ENCODE measurements around the gene GPC5.

Gene GPC5

DNA sequence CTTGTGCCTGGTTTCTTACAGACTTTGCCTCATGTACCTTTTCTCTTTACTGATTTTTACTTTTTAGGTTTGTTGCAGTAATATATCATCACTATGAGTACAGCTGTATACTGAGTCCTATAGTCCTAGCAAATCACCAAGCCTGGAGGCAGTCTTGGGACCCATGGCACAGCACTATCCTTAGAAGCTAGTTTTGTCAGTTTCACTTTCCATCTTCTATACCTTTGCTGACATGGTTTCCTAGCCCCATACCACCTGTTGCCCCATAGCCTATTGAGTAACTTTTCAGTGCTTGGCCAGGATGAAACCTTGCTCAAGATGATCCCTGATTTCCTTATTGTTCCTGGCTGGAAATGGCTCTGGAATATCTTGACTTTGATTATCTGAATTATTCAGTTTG is 826.4 kb downstream of the GPC5 start:
- intact Hi-C loops (cut with DNase I; ENCODE audit: low total_unique reads), result no loop called here
- no peaks in the 10 kb centered on the region for H3K4me1 ChIP-seq
- no peak overlapping the region for H3K27ac ChIP-seq

DNA sequence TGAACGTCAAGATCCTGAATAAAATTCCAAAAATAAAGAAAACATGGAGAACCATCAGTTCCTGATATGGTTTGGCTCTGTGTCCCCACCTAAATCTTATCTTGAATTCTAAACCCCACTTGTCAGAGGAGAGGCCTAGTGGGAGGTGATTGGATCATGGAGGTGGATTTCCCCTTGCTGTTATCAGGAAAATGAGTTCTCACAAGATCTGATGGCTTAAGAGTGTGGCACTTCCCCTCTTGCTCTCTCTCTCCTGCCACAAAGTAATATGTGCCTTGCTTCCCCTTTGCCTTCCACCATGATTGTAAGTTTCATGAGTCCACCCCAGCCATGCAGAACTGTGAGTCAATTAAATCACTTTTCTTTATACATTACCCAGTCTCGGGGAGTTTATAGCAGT is 827.4 kb downstream of the GPC5 start:
- no peaks in the 10 kb centered on the region for H3K27me3 ChIP-seq
- no peak for TF ChIP-seq CTCF (IDR thresholded peaks at IDR 0.05)
- H3K4me1 ChIP-seq, result no peaks in the 10 kb centered on the region
- no peak overlapping the region for H3K4me3 ChIP-seq
- intact Hi-C loops (cut with DNase I; ENCODE audit: low total_unique reads), result no loop called here
- H3K27ac ChIP-seq, result no peak overlapping the region
- DNase-seq, result no peak
- no peaks in the 10 kb centered on the region for H3K9me3 ChIP-seq
- H3K36me3 ChIP-seq, result no peaks in the 10 kb centered on the region

More for the DNA sequence above, 826.4 kb downstream of the GPC5 start:
- H3K36me3 ChIP-seq, result no peaks in the 10 kb centered on the region
- no peak for DNase-seq
- TF ChIP-seq CTCF (IDR thresholded peaks at IDR 0.05), result no peak
- no peak overlapping the region for H3K4me3 ChIP-seq
- no peaks in the 10 kb centered on the region for H3K27me3 ChIP-seq
- H3K9me3 ChIP-seq, result no peaks in the 10 kb centered on the region

DNA sequence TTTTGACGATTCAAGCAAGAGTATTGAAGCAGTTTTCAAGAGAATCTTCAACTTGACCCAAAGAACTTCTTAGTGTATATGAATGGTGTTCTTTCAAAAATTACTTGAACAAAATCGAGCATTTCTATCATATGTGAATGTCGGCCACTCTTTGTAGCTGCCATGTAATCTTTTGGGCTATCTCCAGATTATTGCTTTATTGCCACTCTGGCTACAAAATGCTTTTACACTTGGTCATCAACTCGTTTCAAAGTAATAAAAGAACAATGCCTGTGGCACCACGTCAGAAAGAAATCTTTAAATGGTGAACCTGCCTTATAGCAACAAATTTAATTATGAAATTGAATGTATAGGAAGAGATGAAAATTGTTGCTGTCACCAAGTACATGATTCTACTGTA is 834.5 kb downstream of the GPC5 start:
- Histone ChIP-seq H3K4me3 (no peak overlapping the region), H3K36me3 (no peaks in the 10 kb centered on the region), H3K27ac (no peak overlapping the region), H3K27me3 (no peaks in the 10 kb centered on the region), H3K9me3 (no peaks in the 10 kb centered on the region), H3K4me1 (no peaks in the 10 kb centered on the region)
- intact Hi-C loops (cut with DNase I; ENCODE audit: low total_unique reads), result no loop called here
- no peak for DNase-seq
- TF ChIP-seq CTCF (IDR thresholded peaks at IDR 0.05), result no peak

DNA sequence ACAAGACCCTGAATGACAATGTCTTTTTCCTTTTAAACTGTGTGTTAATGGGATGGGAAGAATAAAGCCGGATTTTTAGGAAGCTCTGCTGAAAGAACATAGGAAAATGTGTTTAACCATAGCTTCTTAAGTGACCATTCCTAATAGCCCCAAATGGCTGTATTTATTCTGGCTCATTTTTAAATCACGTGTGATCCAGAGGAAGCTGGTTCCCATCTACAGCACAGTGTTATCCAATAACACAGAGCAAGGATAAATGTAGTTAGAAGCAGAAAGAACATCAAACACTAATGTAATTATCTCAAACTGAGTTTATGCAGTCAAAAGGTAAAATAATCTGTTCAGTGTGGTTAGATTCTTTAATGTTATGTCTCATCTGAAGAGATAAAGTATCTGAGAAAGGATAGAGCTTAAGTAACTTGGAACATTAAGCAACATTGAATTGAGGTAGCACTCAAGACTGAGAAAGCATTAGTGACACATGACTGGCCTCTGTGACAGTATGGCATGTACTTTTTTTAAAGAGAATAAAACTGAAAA is 853.3 kb downstream of the GPC5 start:
- no peak for DNase-seq
- Histone ChIP-seq H3K27ac (no peak overlapping the region), H3K36me3 (no peaks in the 10 kb centered on the region), H3K4me1 (no peaks in the 10 kb centered on the region), H3K4me3 (no peak overlapping the region), H3K27me3 (no peaks in the 10 kb centered on the region), H3K9me3 (no peaks in the 10 kb centered on the region)
- TF ChIP-seq CTCF (IDR thresholded peaks at IDR 0.05), result no peak
- intact Hi-C loops (cut with DNase I; ENCODE audit: low total_unique reads), result no loop called here

DNA sequence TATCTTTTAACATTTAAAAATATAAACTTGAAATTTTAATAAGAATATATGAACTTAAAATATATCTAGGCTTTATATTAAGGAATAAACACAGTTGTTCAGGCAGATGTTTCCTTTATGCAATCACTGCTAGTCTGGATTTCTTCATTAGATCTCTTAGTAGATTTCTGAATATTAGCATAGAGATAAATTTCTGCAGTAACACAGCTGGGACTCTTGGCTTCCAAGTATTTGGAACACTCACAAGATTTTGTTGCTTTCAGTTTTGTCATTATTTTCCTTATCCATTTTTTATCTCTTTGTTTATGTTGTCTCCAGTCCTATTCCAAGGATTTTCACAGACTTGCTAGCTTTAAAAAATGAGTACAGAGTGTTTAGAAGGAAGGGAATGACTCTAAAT is 857.1 kb downstream of the GPC5 start:
- no peak for TF ChIP-seq CTCF (IDR thresholded peaks at IDR 0.05)
- no peak overlapping the region for H3K27ac ChIP-seq
- H3K4me3 ChIP-seq, result no peak overlapping the region
- H3K27me3 ChIP-seq, result no peaks in the 10 kb centered on the region
- H3K4me1 ChIP-seq, result no peaks in the 10 kb centered on the region
- intact Hi-C loops (cut with DNase I; ENCODE audit: low total_unique reads), result no loop called here
- no peaks in the 10 kb centered on the region for H3K9me3 ChIP-seq
- no peak for DNase-seq
- no peaks in the 10 kb centered on the region for H3K36me3 ChIP-seq

- no peak overlapping the region for H3K4me3 ChIP-seq
- TF ChIP-seq CTCF (IDR thresholded peaks at IDR 0.05), result no peak
- intact Hi-C loops (cut with DNase I; ENCODE audit: low total_unique reads), result no loop called here
- no peaks in the 10 kb centered on the region for H3K9me3 ChIP-seq
- no peaks in the 10 kb centered on the region for H3K27me3 ChIP-seq
- DNase-seq, result no peak
- no peaks in the 10 kb centered on the region for H3K4me1 ChIP-seq
- no peak overlapping the region for H3K27ac ChIP-seq
- H3K36me3 ChIP-seq, result no peaks in the 10 kb centered on the region
These were observed 857.8 kb downstream of the GPC5 start for GRCh38 chr13:92256211-92256610.

Data from tibial artery (tissue), 4 donors.